Dermis lymphatic vessel endothelial cell (primary cell): Measurements from ENCODE around the gene ANAPC15. TPM values are rescaled to one million over a fixed set of nuclear protein-coding genes. Genes with fewer than 3 reads are reported as not detected.

Experiments used
- total RNA-seq: library from RNA; depleted of rRNA; stranded (reverse); fragments of >200 nt; gene quantifications from 2 replicates; pipeline ENCODE4 v1.2.1, GENCODE V29; 2014

Gene ANAPC15
- total RNA-seq, result 16.6 and 19.7 TPM in 2 replicates

GRCh38 chr11:72112143-72112977 lies at the start of gene ANAPC15:
Gene ANAPC15, minus strand, starts transcription at chr11:72112695. Its CDS starts 1,419 bp downstream, at chr11:72111276.

DNA sequence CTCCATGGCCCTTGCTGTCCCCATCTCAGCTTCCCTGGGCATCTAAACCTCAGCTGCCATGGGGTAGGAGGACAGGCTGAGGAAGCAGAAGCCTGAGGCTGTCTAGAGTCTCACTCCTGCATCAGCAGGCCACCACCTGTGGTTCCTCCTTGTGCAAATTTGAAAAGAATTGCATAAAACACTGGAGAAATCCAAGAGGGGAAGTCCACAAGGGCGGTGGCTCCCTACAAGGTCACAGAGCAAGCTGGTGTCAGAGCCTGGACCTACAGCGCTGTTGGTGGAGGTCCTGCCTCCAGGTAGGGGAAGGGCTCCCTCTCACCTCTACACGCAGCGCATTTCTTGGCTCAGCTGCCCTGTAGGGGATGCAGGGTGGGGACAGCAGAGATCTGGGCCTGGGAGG lies 23.0 kb upstream of the ANAPC15 start, which contains the start of gene FOLR3:
FOLR3 (plus strand) TSS at position 253 of the 400 bp plus-strand sequence. CDS start 228 bp downstream, outside the sequence.

DNA sequence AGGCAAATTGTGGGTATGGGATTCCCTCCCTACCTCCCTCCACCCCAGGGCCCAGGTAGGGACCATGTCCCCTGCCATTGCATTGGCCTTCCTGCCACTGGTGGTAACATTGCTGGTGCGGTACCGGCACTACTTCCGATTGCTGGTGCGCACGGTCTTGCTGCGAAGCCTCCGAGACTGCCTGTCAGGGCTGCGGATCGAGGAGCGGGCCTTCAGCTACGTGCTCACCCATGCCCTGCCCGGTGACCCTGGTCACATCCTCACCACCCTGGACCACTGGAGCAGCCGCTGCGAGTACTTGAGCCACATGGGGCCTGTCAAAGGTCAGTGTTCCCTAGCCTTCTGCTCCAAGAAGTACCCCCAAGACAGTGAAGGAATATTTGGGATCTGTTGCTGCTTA lies 6.6 kb downstream of the ANAPC15 start, which contains the start of gene TOMT:
TOMT (plus strand) TSS at position 37 of the 400 bp plus-strand sequence; CDS start at position 65, 28 bp downstream.

DNA sequence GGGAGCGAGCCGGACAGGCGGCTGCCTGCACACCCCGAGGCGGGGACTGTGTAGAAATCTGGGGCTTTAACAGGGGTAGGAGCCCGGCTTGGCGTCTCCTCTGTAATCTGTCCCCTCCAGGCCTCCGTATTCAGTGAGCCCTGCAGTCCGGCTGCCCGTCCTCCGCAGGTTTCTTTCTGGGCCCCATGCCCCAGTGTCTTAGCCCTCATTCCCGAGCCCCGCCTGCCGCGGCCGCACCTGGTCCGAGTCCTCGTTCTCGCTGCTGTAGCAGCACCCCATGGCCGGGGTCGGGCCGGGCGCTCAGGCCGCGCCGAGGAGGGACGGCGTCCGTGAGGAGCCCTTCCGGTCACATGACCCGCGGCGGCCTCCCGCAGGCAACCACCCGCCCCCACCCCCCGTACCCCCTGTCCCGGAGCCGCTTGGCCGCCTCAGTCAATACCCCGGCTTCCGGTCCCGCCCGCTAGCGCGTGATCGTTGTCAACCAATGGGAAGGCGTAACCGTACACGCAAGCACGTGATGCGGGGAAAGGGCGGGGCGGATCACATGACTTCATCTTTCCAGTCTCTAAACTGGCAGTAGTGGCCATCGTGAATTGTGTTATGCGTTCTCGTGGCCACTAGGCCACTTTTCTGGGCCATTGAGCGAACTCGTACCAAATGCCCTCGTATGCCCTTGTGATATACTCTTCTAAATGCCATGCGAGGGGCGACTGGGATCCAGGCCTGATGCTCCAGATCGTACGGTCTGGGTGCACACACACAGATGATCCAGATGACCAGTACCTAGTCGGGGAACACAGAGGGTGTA lies 9.3 kb downstream of the ANAPC15 start, which contains the start of gene LAMTOR1:
LAMTOR1 (minus strand) TSS at position 352 of the 808 bp plus-strand sequence; CDS start at position 279, 73 bp downstream.

DNA sequence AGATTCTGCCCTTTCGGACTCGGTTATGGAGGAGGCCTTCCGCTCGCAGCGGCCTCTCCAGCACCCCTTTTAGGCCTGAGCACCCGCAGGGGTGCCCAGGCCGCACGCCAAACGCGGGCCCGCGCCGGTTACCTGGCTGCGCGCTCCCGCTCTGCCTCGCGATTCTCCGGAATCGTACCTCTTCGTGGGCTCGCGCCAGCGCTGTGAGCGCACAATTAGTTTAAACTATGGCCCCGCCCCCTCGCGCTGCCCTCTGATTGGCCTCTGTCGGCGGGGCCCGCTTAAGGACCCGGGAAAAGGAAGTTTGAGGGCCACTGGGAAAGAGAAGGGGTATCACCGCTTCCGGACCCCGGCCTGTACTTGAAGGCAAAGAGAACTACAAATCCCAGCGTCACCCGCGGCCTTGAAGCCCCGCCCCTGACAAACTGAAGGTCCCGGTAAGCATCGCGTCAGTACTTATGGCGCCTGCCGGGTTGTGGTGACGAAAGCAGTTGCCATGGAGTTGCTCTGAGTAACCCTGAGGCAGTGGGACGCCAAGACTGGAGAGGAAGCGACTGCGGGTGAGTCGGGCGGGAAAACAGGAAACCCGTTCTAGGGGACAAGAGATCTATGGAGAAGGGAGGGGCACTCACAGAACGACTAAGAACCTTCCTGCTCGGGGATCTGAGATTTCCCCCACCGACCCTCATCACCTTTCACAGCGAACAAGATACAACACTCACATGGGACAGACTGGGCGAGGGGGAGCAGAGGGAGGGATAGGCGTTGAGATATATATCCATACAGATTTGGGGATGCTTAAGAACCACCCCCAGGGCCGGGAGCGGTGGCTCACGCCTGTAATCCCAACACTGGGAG lies 31.9 kb downstream of the ANAPC15 start, which contains the start of the genes LRRC51 and NUMA1:
LRRC51 (plus strand) TSS at position 525 of the 858 bp plus-strand sequence. CDS start 8,234 bp downstream, outside the sequence.
NUMA1 (minus strand) TSS at position 217 of the 858 bp plus-strand sequence. CDS start 44,599 bp downstream, outside the sequence.

Other genes starting within 250 kb of the ANAPC15 start
- gene DEFB131B, start 234.2 kb downstream of the ANAPC15 start, total RNA-seq, result not detected in 2 replicates
- gene XNDC1N, start 184.1 kb downstream of the ANAPC15 start, total RNA-seq, result 6.1 and 8.0 TPM in 2 replicates
- 18.3 and 18.7 TPM in 2 replicates for gene RNF121, start 183.6 kb downstream of the ANAPC15 start, total RNA-seq
- gene IL18BP, start 113.8 kb downstream of the ANAPC15 start, total RNA-seq, result 0.65 and 1.6 TPM in 2 replicates
- gene NUMA1, start 32.2 kb downstream of the ANAPC15 start, total RNA-seq, result 104 and 137 TPM in 2 replicates
- 3.4 and 3.8 TPM in 2 replicates for gene LRRC51, start 31.8 kb downstream of the ANAPC15 start, total RNA-seq
- 88.4 and 94.2 TPM in 2 replicates for gene LAMTOR1, start 9.4 kb downstream of the ANAPC15 start, total RNA-seq
- not detected in 2 replicates for gene TOMT, start 6.8 kb downstream of the ANAPC15 start, total RNA-seq
- gene FOLR3, start 23.0 kb upstream of the ANAPC15 start, total RNA-seq, result not detected in 2 replicates
- not detected in 2 replicates for gene FOLR1, start 79.4 kb upstream of the ANAPC15 start, total RNA-seq
- not detected in 2 replicates for gene FOLR2, start 104.1 kb upstream of the ANAPC15 start, total RNA-seq
- 28.7 and 31.2 TPM in 2 replicates for gene INPPL1, start 112.1 kb upstream of the ANAPC15 start, total RNA-seq
- not detected in 2 replicates for gene PHOX2A, start 131.5 kb upstream of the ANAPC15 start, total RNA-seq